Natural killer cell treated with Interleukin-12 subunit alpha and Interleukin-12 subunit beta and Interleukin-15 and Interleukin-18, amount 100 ng/mL, for 72 hours (primary cell): ENCODE data around the gene IDI1. TPM values are rescaled to one million over a fixed set of nuclear protein-coding genes. Genes with fewer than 3 reads are reported as not detected.
A peak's percentile ranks its signal among the peaks of the same experiment; 100 is the strongest.

Experiments
- ATAC-seq, 2 donors: fragments of 150-1000 bp; cut with Tn5 transposase in 1 of 2; sonication (Bioruptor Pico), chemical (Tn5 transposase) in 1 of 2; 2 replicates each; pipeline ENCODE4 v1.10.0; 2021
- DNase-seq: peaks from one replicate; pipeline ENCODE4 v3.0.0; 2022; ENCODE audit warnings: low spot score
- H3K27ac Mint-ChIP-seq, 2 donors: 1 replicate in 1 of 2; 2 replicates in 1 of 2; pipeline ENCODE4 v1.8.0; 2022; ENCODE audit warnings: mixed read lengths in 2 of 2, mild to moderate bottlenecking in 1 of 2, moderate library complexity in 1 of 2
- H3K27me3 Mint-ChIP-seq, 2 donors: 1 replicate in 1 of 2; 2 replicates in 1 of 2; pipeline ENCODE4 v1.8.0; 2022; ENCODE audit warnings: mixed read lengths in 2 of 2
- H3K36me3 Mint-ChIP-seq: one replicate; pipeline ENCODE4 v1.8.0; 2022; ENCODE audit warnings: mixed read lengths
- H3K4me1 Mint-ChIP-seq, 2 donors: 1 replicate in 1 of 2; 2 replicates in 1 of 2; pipeline ENCODE4 v1.8.0; 2022; ENCODE audit warnings: low read depth in 2 of 2, mixed read lengths in 2 of 2, mild to moderate bottlenecking in 1 of 2
- H3K4me3 Mint-ChIP-seq: one replicate; pipeline ENCODE4 v1.8.0; 2022; ENCODE audit warnings: mixed read lengths
- H3K9me3 Mint-ChIP-seq: 2 replicates; pipeline ENCODE4 v1.8.0; 2022; ENCODE audit warnings: mixed read lengths
- total RNA-seq, 2 donors: library from RNA; stranded (reverse); gene quantifications; one replicate each; pipeline ENCODE4 v1.2.3, GENCODE V29; 2022

Gene IDI1
- total RNA-seq, 2 donors from 2014 or later: 85.7 to 140 TPM

DNA sequence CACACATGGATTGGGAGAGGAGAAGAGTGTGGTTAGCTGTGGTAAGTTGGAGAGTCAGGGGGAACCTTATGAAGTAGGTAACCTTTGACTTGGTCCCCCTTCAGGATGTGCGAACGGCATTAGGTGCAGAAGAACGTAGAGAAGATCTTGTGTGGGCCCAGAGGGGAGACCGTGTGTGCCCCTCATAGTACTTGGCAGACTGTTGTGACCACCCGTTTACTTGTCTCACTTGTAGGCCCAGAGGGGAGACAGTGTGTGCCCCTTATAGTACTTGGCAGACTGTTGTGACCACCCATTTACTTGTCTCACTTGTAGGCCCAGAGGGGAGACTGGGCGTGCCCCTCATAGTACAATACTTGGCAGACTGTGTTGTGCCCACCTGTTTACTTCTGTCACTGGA is 58.1 kb downstream of the IDI1 start:
- Mint-ChIP-seq H3K4me1 (peaks cover 59 to 61% of the 10 kb centered on the region in 2 donors), H3K27ac (peak overlapping the region; percentile 89 to 94), H3K27me3 (no peaks in the 10 kb centered on the region), H3K4me3 (peak overlapping the region; percentile 88), H3K9me3 (no peaks in the 10 kb centered on the region), H3K36me3 (peaks cover 23% of the 10 kb centered on the region)
- DNase-seq (no peak), ATAC-seq (no peak)

Other genes with a start within 250 kb of the IDI1 start
- gene LARP4B, start 117.4 kb downstream of the IDI1 start, total RNA-seq: 100 to 1,000 TPM; 130 to 242 TPM
- 100 to 1,000 TPM; 123 to 160 TPM for gene GTPBP4, start 60.7 kb downstream of the IDI1 start, total RNA-seq
- gene IDI2, start 23.3 kb downstream of the IDI1 start, total RNA-seq: not detected
- gene WDR37, start 7.3 kb upstream of the IDI1 start, total RNA-seq: 10 to 100 TPM; 31.8 to 37.6 TPM